HG03354 (cell line): Measurements from ENCODE around the gene TACR1.

Source experiments
- ATAC-seq: cut with Tn5 transposase; IDR thresholded peaks from one replicate; pipeline ENCODE4 v1.9.1; 2021; ENCODE audit warnings: mild to moderate bottlenecking; ENCODE audit not compliant: unreplicated experiment, poor library complexity, severe bottlenecking

Gene TACR1

GRCh38 chr2:75098856-75099255 lies 100.5 kb downstream of the TACR1 start:
- peak; percentile 47 for ATAC-seq

GRCh38 chr2:75097831-75098230 lies 101.5 kb downstream of the TACR1 start:
- no peak for ATAC-seq

- no peak for ATAC-seq
Observed at GRCh38 chr2:75094405-75094804, 104.9 kb downstream of the TACR1 start.

GRCh38 chr2:75090770-75091515 lies 108.4 kb downstream of the TACR1 start:
- ATAC-seq: no peak

- no peak for ATAC-seq
Observed at GRCh38 chr2:75089471-75089870, 109.8 kb downstream of the TACR1 start.

- ATAC-seq: no peak
Observed at GRCh38 chr2:75088791-75089190, 110.5 kb downstream of the TACR1 start.

- no peak for ATAC-seq
Observed at GRCh38 chr2:75087736-75088135, 111.6 kb downstream of the TACR1 start.

- ATAC-seq: no peak
Observed at GRCh38 chr2:75079575-75079974, 119.7 kb downstream of the TACR1 start.

GRCh38 chr2:75077909-75078308 lies 121.4 kb downstream of the TACR1 start:
- no peak for ATAC-seq

GRCh38 chr2:75076088-75076487 lies 123.2 kb downstream of the TACR1 start:
- ATAC-seq: no peak

- no peak for ATAC-seq
Observed at GRCh38 chr2:75074708-75075107, 124.6 kb downstream of the TACR1 start.

- no peak for ATAC-seq
Observed at GRCh38 chr2:75074228-75074627, 125.1 kb downstream of the TACR1 start.

GRCh38 chr2:75071766-75072165 lies 127.6 kb downstream of the TACR1 start:
- ATAC-seq: no peak

GRCh38 chr2:75068546-75068945 lies 130.8 kb downstream of the TACR1 start:
- no peak for ATAC-seq

- no peak for ATAC-seq
Observed at GRCh38 chr2:75067506-75067905, 131.8 kb downstream of the TACR1 start.

- no peak for ATAC-seq
Observed at GRCh38 chr2:75066121-75066902, 133.0 kb downstream of the TACR1 start.

- ATAC-seq: no peak
Observed at GRCh38 chr2:75065402-75066008, 133.8 kb downstream of the TACR1 start.

- ATAC-seq: peak; percentile 84
Observed at GRCh38 chr2:75064691-75065396, 134.5 kb downstream of the TACR1 start.

GRCh38 chr2:75063906-75064305 lies 135.4 kb downstream of the TACR1 start:
- ATAC-seq: no peak

- ATAC-seq: no peak
Observed at GRCh38 chr2:75058427-75058826, 140.9 kb downstream of the TACR1 start.
